ENCODE data around the gene SESTD1. TPM values are rescaled to one million over a fixed set of nuclear protein-coding genes. Genes with fewer than 3 reads are reported as not detected.

Gene SESTD1
- total RNA-seq, 1 donor from 2014 or later, result 15.3 TPM

DNA sequence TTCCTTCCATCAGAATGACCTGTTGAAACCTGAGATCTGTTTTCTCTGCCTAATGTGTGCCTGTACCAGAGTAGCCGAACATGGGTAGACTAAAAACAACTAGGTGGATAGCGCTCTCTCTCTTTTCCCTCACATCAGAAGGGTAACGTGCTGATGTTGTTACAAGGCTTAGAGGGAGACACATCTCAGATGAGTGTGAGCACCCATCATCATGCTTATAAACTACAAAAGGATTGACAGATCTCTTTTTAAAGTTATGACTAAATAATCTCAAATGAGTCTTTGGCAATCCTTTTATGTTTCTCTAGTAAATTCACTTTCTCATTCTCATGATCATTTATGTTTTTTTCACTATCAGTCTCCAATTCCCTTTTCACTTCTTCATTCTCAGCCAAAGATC, 139.2 kb downstream of the SESTD1 start:
- no peak overlapping the region for H3K4me3 ChIP-seq (ENCODE audit: low read depth, low read length)
- H3K27me3 ChIP-seq (ENCODE audit: control insufficient read depth, insufficient read depth, low read length), result no peaks in the 10 kb centered on the region
- TF ChIP-seq, protein P1, sequence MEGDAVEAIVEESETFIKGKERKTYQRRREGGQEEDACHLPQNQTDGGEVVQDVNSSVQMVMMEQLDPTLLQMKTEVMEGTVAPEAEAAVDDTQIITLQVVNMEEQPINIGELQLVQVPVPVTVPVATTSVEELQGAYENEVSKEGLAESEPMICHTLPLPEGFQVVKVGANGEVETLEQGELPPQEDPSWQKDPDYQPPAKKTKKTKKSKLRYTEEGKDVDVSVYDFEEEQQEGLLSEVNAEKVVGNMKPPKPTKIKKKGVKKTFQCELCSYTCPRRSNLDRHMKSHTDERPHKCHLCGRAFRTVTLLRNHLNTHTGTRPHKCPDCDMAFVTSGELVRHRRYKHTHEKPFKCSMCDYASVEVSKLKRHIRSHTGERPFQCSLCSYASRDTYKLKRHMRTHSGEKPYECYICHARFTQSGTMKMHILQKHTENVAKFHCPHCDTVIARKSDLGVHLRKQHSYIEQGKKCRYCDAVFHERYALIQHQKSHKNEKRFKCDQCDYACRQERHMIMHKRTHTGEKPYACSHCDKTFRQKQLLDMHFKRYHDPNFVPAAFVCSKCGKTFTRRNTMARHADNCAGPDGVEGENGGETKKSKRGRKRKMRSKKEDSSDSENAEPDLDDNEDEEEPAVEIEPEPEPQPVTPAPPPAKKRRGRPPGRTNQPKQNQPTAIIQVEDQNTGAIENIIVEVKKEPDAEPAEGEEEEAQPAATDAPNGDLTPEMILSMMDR (IDR thresholded peaks at IDR 0.05; ENCODE audit: insufficient read depth, low read length, severe bottlenecking), result no peak
- peaks cover 2% of the 10 kb centered on the region for H3K36me3 ChIP-seq (ENCODE audit: control insufficient read depth, insufficient read depth, low read length)
- DNase-seq (ENCODE audit: low read depth), result no peak
- FAIRE-seq, result no peak

DNA sequence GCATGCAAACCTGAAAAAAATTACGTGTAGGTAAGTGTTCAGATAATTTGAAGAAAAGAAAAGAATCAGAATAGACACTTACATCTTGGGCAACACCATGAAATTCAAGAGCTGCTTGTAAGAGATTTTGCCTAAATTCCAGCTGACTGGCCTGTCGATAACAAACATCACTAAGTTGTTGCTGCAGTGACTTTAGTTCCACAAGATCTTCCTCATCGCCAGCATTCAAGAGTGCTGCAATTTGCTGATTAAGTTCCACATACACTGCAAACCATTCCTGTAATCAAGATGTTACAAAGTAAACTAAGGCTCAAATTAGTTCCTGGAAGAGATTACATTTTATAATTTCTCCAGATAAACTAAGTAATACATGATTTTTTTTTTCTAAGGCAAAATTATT, 140.3 kb downstream of the SESTD1 start:
- DNase-seq (ENCODE audit: low read depth), result no peak
- no peak overlapping the region for H3K4me3 ChIP-seq (ENCODE audit: low read depth, low read length)
- TF ChIP-seq, protein P1 (IDR thresholded peaks at IDR 0.05; ENCODE audit: insufficient read depth, low read length, severe bottlenecking), result no peak
- no peaks in the 10 kb centered on the region for H3K27me3 ChIP-seq (ENCODE audit: control insufficient read depth, insufficient read depth, low read length)
- FAIRE-seq, result no peak
- peaks cover 2% of the 10 kb centered on the region for H3K36me3 ChIP-seq (ENCODE audit: control insufficient read depth, insufficient read depth, low read length)

DNA sequence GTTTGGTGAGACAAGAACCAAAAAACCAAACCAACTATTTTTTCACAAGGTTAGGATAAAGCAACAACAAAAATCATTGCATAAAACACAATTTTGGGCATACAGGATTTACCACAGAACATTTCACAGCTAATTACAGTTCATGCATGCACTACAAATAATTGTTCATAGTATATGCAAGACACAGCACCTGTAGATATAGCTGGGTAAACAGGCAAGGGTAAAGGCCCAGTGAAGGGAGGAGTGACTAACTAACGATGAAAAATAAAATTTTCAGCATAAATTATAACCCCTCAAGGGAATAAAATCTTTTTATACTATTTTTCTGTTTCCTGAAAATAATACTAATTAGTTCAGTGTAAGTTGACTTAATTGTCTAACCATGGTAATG, 141.4 kb downstream of the SESTD1 start:
- Histone ChIP-seq H3K36me3 (ENCODE audit: control insufficient read depth, insufficient read depth, low read length) (peaks cover 2% of the 10 kb centered on the region), H3K27me3 (ENCODE audit: control insufficient read depth, insufficient read depth, low read length) (no peaks in the 10 kb centered on the region), H3K4me3 (ENCODE audit: low read depth, low read length) (no peak overlapping the region)
- no peak for DNase-seq (ENCODE audit: low read depth)
- TF ChIP-seq, protein P1 (IDR thresholded peaks at IDR 0.05; ENCODE audit: insufficient read depth, low read length, severe bottlenecking), result no peak
- no peak for FAIRE-seq

DNA sequence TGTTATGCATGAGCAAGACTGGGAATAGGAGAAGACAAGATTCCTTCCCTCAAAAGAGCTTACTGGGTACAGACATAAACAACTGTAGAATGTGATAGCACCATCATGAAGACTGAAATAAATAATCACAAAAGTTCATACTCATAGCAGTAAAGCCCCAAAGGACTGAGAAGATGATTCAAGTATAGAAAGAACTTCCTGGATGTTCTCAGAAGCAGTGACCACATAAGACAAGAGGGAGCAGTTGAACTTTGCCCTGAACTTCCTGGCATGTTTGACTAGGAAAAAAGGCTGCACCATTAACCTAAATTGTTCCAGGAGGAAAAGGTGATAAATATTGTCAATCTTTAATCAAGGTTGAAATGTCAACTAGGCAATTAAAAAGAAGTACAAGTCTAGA, 156.9 kb downstream of the SESTD1 start:
- Histone ChIP-seq H3K27me3 (ENCODE audit: control insufficient read depth, insufficient read depth, low read length) (no peaks in the 10 kb centered on the region), H3K36me3 (ENCODE audit: control insufficient read depth, insufficient read depth, low read length) (peaks cover 1% of the 10 kb centered on the region), H3K4me3 (ENCODE audit: low read depth, low read length) (no peak overlapping the region)
- peak; percentile 42 for DNase-seq (ENCODE audit: low read depth)
- FAIRE-seq, result no peak
- TF ChIP-seq, protein P1 (IDR thresholded peaks at IDR 0.05; ENCODE audit: insufficient read depth, low read length, severe bottlenecking), result no peak

DNA sequence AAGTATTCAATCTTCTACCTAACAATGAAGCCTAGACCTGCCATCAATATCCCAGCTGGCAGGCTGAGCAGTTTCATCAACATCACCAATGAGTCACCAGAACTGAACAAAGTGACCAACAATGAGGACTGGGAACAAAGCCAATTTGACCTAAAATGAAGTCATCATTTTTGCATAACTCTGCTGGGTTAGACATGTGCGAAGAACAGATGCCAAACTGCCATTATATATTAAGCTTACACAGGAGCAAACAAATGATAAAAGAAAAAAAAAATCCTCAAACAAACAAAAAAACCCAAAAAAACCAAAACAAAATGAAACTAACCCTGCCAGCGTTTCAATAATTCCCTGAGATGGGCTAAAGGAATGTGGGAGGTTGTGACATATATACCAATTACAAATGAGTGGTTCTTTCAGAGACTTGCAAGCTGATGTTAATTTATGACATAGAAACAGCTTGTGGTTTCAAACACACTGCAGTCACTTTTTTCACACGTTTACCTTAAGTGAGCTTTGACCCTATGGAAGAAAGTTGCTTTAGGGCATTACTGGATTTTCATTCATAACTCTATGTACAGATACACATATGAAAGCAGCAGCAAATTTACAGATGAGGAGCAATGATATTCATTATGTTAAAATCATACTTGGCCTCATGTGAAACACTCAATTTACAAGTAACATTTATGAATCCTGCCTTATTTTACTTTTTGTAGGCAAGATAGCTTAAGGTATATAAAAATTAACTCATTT, 157.8 kb downstream of the SESTD1 start:
- peaks cover 1% of the 10 kb centered on the region for H3K36me3 ChIP-seq (ENCODE audit: control insufficient read depth, insufficient read depth, low read length)
- DNase-seq (ENCODE audit: low read depth) (no peak), FAIRE-seq (no peak)
- TF ChIP-seq, protein P1 (IDR thresholded peaks at IDR 0.05; ENCODE audit: insufficient read depth, low read length, severe bottlenecking), result no peak
- no peak overlapping the region for H3K4me3 ChIP-seq (ENCODE audit: low read depth, low read length)
- no peaks in the 10 kb centered on the region for H3K27me3 ChIP-seq (ENCODE audit: control insufficient read depth, insufficient read depth, low read length)

DNA sequence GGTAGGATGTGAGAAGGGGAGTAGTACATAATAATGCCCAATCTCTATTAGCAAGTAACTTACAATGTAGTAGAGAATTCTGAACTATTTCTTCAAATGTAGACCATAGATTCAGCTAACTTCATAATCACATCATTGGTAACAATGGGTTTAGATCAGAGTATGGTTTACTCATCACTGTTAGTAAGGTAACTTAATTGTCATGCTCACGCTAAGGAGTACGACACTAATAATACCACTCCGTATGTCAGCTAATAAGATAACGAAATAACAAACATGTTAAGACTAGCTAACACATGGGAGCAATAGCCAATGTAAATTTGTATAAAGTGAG, 158.3 kb downstream of the SESTD1 start:
- Histone ChIP-seq H3K36me3 (ENCODE audit: control insufficient read depth, insufficient read depth, low read length) (peaks cover 1% of the 10 kb centered on the region), H3K27me3 (ENCODE audit: control insufficient read depth, insufficient read depth, low read length) (no peaks in the 10 kb centered on the region), H3K4me3 (ENCODE audit: low read depth, low read length) (no peak overlapping the region)
- peak; percentile 100 for DNase-seq (ENCODE audit: low read depth)
- FAIRE-seq, result no peak
- TF ChIP-seq, protein P1 (IDR thresholded peaks at IDR 0.05; ENCODE audit: insufficient read depth, low read length, severe bottlenecking), result no peak

All from bronchial epithelial cell (primary cell).